Head of caudate nucleus (tissue), 42 donors: ENCODE measurements around the gene KCTD12.

ENCODE experiments used
- DNase-seq, 42 donors: peaks; one replicate each; pipeline versions ENCODE4 v3.0.0 to v3.0.0-alpha.2; 2020 to 2021; ENCODE audit warnings: mixed read lengths in 7 of 42
- intact Hi-C: fragments of 100-400 bp; cut with DNase I; formaldehyde crosslinking; loops from one replicate; pipeline ENCODE4 v1.15.0; 2022

KCTD12 gene

DNA sequence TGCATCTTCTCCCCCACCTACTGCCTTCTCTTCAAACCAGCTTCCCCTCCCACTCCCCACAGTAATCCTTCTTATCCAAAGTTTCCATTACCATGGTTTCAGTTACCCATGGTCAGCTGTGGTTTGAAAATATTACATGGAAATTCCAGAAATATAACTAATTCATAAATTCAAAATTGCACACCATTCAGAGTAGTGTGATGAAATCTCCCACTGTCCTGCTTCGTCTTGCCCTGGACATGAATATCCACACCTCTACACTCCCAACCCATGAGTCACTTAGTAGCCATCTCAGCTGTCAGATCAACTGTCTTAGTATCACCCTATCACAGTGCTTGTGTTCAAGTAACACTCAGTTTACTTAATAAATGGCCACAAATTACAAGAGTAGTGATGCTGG lies 3.8 kb upstream of the KCTD12 start:
- no peak for DNase-seq
- intact Hi-C loops, result no loop called here

DNA sequence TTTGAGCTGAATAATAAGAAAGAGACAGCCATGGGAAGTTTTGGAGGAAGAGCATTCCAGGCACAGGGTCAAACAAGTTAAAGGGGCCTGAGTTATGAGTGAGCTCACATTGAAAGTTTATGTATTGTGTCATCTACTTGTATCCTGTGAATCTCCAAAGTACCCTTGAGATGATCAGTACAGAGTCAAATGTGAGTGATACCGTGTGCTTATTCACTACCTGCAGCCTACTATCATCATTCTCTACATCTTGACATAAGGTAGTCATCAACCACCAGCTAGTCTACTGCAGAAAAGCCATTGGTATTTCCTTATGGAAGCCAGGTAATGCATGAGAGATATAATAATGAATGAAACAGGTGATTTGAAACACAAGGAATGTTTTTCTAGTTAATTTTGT lies 3.0 kb upstream of the KCTD12 start:
- intact Hi-C loops, result loop anchor here (10.0 kb wide), 2 partner anchors 94 to 224 kb away; no protein-coding TSS in a partner anchor
- no peak for DNase-seq

DNA sequence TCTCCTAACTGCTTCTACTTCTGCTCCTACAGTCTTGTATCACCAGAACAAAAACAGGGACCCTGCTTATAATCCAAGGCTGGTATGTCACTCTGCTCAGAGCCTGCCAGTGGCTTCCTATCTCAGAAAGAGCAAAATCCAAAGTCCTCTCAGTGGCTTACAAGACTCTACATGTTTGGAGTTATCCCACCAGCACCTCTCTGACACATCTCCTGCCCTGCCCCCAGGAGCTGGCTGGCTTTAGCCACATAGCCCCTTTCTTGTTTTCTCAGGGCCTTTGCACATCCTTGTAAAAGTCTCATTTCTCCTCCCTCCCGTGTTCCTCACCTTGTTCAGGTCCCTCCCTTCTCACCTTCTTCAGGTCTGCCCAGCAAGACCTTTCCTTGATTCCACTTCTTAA lies 2.2 kb upstream of the KCTD12 start:
- intact Hi-C loops, result loop anchor here (10.0 kb wide), 2 partner anchors 94 to 224 kb away; no protein-coding TSS in a partner anchor

DNA sequence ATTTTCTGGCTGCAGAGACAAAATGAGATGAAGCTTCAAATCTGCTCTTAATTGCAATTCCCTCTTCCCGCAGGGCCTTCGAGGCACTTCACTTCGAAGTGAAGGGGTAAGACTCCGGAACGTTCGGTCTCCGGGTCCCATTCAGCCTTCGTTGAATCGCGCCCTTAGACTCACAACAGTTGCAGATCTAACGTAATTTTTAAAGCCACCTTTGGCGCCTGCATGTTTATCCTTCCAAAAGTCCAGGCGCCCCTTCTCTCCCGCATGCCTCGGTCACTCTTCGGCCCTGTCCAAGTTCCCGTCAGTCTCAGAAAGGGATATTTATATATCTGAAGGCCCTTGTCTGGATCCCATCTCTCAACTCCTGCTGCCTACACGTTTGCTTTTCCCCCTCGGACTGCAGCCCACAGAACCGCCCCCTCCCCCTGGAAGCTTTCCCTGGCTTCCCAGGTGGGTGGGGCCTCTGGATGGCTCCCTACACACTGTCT lies 915 bp upstream of the KCTD12 start:
- intact Hi-C loops, result loop anchor here (10.0 kb wide), 2 partner anchors 92 to 222 kb away; no protein-coding TSS in a partner anchor
- DNase-seq, result peak in 10 of 42 donors; percentile 6 to 45 (median 22)

More for the DNA sequence above, 2.2 kb upstream of the KCTD12 start:
- DNase-seq, result no peak

DNA sequence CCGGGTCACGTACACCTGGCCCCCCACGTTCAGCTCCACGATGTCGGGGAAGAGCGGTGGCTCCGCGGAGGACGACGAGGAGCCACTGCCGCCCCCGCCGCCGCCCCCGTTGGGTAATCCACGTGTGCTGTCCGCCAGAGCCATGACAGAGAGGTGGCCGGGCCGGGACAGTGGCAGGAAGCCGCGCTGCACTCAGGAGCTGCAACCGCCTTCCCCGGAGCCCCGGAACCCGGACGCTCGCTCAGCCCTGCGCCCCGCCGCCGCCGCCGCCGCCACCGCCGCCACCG lies 257 bp downstream of the KCTD12 start:
- intact Hi-C loops, result loop anchor here (10.0 kb wide), 2 partner anchors 91 to 221 kb away; no protein-coding TSS in a partner anchor
- DNase-seq, result peak in 5 of 42 donors; percentile 20 to 46 (median 31)

DNA sequence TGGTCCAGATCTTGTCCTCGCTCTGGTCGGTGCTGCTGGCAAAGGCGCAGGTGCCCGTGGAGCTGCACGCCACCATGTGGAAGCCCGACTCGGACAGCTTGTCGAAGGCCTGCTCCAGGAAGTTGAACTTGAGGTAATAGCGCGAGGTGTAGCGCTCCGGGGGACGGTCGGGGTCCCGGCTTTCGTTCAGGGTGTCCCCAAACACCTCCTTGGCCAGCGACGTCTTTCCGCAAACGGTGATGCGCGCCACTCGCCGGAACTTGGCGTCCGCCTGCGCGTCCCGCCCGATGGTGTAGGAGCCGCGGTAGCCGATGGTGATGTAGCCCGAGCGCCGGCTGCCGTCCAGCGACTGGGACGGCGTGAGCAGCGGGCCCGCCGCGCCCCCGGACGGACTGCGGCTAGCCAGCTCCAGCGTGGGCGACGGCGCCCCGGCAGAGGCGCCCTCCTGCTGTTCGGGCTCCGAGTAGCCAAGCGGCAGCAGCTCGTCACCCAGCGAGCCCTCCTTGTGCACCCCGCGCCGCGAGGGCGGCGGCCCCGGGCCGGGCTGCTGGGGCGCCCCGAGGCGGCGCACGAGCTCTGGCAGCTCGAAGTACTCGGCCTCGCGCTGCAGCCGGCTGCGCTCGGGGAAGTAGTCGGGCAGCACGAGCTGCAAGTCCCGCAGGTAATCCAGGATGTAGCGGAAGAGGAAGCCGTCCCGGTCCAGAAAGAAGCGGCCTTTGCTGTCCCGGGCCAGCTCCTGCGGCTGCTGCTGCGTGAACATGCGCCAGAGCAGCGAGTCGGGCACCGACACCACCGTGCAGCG lies 801 bp downstream of the KCTD12 start:
- intact Hi-C loops, result loop anchor here (10.0 kb wide), 2 partner anchors 91 to 221 kb away; no protein-coding TSS in a partner anchor

DNA sequence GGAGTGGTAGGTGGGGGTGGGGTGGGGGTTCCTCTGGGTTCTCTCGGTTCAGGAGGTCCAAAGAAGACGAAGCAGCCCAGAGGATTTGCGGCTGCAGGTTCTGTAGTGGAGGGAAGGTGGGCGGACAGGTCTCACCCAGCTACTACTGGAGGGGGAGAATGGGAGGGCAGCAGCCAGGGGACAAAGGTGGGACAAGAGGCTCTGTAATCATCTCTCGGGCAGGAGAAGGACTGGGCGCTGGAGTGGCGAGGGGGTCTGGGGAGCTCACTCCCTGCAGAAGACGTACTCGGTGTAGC lies 1.4 kb downstream of the KCTD12 start:
- intact Hi-C loops, result loop anchor here (10.0 kb wide), 2 partner anchors 90 to 220 kb away; no protein-coding TSS in a partner anchor
- peak in 1 of 42 donors; percentile 13 for DNase-seq

More for the DNA sequence above, 801 bp downstream of the KCTD12 start:
- DNase-seq, result peak; percentile 15 to 85 (median 62)

DNA sequence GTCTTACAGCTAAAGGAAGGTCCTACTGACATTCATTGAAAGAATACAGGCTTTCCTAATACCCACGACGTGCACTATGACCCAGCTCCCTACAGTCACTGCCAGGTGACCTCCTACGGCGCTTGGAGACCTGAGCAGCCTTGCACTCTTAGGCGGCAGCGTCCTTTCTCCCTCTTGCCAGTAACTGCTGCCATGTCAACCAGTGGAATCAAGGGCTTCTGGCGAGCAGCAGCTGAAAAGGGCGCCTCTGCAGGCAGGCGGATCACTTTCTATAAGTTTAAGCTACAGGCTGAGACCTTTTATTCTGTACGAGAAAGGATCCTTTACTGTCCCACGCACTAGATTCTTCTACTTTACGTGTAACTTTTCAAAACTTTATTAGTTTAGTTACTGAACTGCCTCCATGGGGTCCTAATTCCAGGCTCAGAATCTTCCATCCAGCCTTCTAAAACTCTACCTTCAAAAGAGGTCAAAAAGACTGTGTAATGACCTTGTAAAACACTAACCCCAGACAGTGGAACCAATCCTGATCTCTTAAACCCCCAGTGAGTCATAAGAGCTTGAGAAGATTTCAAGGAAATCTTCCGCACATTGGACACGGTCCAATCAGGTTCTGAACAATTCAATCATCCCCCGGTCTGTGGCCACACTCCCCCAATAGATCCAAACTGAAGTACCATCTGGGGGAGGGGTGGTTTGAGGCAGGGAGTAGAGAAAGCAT lies 1.9 kb downstream of the KCTD12 start:
- DNase-seq, result peak in 19 of 42 donors; percentile 8 to 54 (median 32)
- intact Hi-C loops, result loop anchor here (10.0 kb wide), 2 partner anchors 90 to 220 kb away; no protein-coding TSS in a partner anchor

DNA sequence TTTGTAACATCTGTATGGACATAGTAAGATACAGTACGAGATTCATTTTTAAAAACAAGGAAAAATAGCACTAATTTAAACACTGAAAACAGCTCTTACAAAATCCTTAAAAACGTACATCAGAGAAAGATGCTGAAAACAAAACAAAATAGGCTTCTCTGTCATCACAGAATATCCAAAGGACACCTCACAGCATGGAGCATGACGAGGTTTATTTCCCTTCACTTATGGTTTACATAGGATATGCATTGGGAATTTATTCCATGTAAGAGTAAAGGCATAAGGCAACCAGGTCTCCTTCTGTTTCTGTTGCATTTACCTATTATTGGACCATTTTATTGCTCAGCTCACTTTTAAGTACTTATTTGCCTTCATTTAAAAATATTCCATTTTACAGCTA lies 3.0 kb downstream of the KCTD12 start:
- DNase-seq, result no peak
- intact Hi-C loops, result loop anchor here (10.0 kb wide), 2 partner anchors 88 to 218 kb away; no protein-coding TSS in a partner anchor

DNA sequence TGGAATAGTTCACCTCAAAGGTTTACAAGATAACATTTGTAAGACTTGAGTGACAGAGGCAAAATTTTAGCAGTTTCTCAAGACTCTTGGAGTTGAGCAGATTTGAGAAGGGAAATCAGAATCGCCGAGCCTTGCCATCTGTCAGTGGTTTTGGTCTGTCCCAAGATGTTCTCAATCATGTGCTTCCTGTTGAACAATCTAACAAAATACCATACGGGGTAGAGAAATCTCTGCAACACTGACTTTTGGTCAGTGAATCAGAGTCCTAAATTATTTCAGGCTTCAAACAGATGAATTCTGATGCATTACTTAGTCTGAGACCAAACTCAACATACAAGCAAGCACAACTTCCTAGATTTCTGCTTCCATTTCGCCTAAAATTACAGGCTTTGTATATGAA lies 3.8 kb downstream of the KCTD12 start:
- intact Hi-C loops, result loop anchor here (10.0 kb wide), 2 partner anchors 88 to 218 kb away; no protein-coding TSS in a partner anchor

DNA sequence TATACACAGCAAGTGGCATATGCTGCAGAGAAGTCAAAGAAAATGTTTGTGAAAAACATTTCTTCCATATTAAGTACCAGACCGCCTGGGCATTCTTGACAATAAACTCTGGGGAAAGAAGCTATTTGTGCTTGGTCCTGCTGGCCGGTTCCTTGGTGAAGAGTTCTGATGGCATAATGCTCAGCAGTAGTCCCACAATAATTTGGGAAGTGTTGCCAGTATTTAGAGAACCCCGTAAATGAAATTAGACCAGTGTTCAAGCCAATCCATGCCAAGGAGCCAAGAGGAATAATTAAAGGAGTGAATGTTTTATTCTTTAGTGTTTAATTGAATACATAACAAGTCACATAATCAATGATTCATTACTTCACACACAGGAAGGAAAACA lies 6.3 kb downstream of the KCTD12 start:
- intact Hi-C loops, result loop anchor here (10.0 kb wide), 2 partner anchors 85 to 215 kb away; no protein-coding TSS in a partner anchor
- peak in 2 of 42 donors; percentile 4 to 11 for DNase-seq

More for the DNA sequence above, 3.8 kb downstream of the KCTD12 start:
- peak in 1 of 42 donors; percentile 26 for DNase-seq

DNA sequence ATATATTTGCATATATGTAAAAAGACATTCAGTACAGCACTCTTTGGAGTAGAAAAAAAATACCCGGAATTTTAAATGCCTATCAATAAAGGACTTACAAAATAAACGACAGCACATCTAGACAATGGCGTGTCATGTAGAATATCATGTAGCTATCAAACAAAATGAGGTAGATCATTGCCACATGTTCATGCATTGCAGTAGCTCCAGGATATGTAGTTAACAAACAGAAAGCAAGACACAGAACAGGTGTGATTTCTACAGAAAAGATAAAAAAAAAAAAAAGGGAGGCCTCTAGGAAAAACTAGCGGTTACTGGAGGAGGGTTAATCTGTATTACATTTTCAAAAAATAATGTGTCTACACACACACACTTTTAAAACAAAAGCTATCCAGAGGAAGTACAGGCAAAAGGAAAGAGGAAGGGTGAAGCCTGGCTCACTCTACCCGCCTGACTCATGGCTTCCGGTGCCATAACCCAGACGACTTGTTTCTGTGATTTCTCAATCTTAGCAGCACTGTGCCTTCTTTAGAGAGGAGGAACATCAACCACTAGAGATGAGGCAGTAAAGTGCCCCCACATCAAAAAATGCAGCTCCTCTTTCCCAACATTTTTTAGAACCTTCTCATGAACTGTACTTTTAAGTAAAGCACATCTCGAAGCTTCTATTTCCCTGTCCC lies 6.9 kb downstream of the KCTD12 start:
- intact Hi-C loops, result no loop called here
- DNase-seq, result peak in 35 of 42 donors; percentile 11 to 68 (median 45)

DNA sequence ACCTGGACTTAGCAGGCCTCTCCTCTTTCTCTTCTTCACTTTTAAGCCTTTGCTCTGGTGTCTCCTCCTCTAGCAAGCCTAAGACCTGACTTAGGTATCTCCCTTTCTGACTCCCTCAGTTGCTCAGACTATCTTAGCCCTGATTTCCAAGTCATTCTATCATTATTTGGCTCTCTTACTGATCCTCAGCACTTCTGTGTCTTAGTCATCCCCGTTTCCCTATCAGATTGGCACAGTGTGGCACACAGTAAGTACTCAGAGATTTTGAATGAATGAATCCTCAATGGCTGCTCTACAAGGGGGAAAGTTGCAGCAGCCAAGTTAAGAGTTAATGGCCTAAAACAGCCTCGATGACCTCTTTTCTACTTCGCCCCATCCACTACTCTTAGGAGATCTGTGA lies 8.2 kb downstream of the KCTD12 start:
- intact Hi-C loops, result no loop called here
- no peak for DNase-seq

DNA sequence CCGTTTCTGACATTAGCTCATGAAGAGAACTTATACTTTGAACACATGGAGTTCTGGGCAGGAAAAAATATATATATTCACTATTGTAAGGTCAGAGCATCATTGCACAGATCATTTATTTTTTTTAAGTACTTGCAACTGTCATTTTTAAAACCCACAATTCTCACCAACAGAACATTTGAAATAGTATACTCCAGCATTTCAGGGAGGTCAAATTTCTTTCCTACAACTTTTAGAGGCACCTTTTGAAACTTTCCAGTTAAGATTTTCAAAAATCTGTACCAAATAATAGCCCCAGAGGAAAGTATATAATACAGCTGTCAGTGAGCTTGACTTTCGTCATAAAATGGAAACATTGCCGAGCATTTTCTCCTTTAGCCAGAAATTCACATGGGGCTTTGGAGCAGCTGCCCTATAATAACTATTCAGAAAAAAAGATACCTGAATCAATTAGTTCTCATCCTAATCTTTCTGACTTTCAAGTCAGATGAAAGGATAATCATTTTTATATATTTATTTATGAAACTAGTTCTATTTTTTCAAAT lies 10.9 kb downstream of the KCTD12 start:
- intact Hi-C loops, result no loop called here
- no peak for DNase-seq

DNA sequence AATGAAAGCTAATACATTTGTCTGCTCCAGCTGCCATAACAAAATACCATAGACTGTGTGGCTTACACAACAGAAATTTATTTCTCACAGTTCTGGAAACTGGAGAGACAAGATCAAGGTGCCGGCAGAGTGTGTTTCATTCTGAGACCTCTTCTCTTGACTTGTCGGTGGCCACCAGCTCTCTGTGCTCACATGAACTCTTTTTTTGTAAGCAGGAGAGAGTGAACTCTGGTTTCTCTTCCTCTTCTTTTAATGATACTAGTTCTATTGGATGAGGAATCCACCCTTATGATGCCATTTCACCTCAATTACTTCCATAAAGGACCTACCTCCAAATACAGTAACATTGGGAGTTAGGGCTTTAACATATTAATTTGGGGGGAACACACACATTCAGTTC lies 11.7 kb downstream of the KCTD12 start:
- intact Hi-C loops, result no loop called here
- DNase-seq, result peak in 2 of 42 donors; percentile 10 to 16

DNA sequence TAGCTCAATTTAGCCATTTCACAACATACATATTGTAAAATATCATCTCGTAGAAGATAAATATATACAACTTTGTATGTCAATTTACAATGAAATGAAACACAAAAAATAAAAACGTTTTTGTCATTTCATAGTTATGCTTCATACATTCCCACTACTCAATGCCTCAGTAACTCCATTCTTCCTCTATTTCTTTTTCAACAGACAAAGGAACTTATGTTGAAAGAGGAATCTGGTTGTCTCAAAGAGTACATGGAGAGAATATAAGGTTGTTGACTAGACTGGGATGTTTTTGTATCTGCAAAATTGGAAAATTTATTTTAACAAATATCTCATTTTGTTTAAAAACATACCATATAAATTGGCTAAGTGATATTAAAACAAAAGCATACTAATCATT lies 12.8 kb downstream of the KCTD12 start:
- no peak for DNase-seq

DNA sequence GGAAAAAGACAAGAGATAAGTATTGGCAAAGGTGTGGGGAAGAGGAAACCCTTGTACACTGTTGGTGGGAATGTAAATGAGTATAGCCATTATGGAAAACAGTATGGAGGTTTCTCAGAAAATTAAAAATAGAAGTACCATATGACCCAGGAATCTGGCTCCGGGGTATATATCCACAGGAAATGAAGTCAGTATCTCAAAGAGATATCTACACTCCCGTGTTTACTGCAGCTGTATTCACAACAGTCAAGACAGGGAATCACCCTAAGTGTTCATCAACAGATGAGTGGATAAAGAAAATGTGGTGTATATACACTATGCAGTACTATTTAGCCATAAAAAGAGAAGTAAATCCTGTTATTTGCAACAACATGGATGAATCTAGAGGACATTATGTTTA lies 13.5 kb downstream of the KCTD12 start:
- intact Hi-C loops, result no loop called here
- DNase-seq, result no peak

More for the DNA sequence above, 12.8 kb downstream of the KCTD12 start:
- intact Hi-C loops, result no loop called here

DNA sequence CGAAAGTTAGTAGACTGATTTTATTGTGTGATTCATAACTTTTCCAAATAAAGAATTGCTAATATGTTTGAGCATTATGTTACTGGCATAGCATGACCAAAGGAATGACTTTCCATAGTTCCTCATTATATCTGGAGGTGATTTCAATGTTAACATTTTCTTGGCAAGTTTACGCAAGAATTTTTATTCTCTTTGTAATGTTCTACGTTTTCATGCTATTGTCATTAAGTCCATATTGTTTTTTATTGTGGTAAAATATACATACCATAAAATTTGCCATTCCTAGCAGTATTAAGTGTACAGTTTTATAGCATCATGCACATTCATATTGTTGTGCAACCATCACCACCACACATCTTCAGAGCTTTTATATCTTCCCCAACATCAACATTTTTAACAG lies 14.8 kb downstream of the KCTD12 start:
- no peak for DNase-seq
- intact Hi-C loops, result no loop called here

DNA sequence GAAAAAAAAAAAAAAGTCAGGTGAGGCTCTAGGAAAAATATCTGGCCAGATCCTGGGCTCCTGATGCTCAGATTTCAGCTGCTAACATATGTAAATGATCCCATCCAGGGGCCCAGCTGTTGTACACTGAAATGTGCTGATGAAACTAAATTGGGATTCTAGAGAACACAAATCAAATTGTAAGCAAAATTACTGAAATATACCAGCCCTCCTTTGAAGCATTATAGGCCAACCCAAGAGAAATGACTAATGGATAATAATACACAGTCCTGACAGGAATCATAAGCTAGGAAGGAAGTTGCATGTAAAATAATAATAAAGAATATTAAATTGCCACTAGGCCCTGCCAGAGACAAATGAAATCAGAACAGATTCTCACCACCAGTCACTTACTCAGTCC lies 17.8 kb downstream of the KCTD12 start:
- no peak for DNase-seq
- intact Hi-C loops, result no loop called here
